ENCODE data around the gene OR51B2.
A peak's percentile ranks its signal among the peaks of the same experiment; 100 is the strongest.

OR51B2 gene

GRCh38 chr11:5280582-5281102, 43.5 kb downstream of the OR51B2 start:
- DNase-seq = peak; percentile 42

- no peak for DNase-seq
Observed at GRCh38 chr11:5279471-5280090, 44.5 kb downstream of the OR51B2 start.

DNA sequence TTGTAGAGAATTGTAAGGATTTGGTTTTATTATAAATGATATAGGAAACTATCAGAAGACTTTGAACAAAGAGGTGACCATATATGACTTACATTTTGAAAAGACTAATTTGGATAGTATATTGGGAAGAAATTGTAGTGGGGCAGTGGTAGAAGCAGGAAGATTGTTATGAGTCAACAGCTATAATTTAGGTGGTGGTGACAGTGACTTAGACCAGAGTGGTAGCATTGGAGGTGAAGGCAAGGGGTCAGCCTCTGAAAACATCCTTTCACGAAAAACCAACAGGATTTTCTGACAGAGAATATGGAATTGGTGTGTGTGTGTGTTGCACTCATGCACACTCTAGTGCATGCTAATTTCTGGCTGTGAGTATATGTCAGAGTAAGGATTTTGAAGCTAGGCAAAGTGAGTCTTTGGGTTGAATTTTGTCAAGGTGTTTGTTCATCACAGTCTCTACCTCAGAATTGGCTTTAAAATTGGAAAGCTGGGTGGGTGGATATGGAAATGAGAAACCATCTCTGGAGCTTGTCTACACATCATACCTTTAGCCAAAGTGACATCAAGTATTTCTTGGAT, 46.2 kb downstream of the OR51B2 start:
- no peak for DNase-seq

DNA sequence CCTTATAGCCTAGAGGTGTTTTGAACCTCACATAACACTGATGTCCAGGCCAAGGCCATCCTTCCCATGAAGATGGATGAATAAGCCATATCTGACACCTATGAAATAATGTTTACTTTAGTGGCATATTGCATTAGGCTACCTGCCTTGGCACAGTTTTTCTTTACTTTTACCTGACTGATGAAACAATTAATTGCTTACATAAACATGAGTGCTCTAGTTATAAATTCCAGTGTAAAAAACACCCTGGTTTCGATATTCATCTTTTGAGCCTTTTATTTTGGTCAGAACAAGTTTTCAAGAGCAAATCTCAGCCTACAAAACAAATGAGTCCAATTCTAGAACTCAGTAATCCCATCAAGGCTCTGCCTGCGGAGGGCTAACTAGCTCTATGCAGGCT, 47.4 kb downstream of the OR51B2 start:
- no peak for DNase-seq

- DNase-seq = no peak
Observed at GRCh38 chr11:5275369-5276110, 48.6 kb downstream of the OR51B2 start.

DNA sequence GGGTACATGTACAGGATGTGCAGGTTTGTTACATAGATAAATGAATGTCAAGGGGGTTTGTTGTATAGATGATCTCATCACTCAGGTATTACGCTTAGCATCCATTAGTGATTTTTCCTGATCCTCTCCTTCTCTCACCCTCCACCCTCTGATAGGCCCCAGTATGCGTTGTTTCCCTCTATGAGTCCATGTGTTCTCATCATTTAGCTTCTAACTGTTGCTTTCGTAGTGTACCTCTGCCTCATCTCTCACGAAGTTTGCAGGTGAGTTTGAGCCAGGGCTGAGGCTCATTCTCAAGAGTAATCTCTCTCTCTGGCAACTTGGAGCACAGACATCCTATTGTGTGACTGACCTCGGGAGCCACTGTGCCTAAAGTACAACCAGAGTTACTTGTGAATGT, 49.7 kb downstream of the OR51B2 start:
- no peak for DNase-seq

Measured in stimulated activated CD4-positive, alpha-beta T cell treated with anti-CD3 and anti-CD28 coated beads, Interleukin-1b, Interleukin-23, amount 100 ng/mL, for 48 hours (primary cell).